Eye (tissue), 1 donor: Measurements from ENCODE around the gene COL13A1.

ENCODE experiments used
- DNase-seq: peaks from one replicate; pipeline ENCODE4 v3.0.0-alpha.2; 2015

COL13A1 gene

GRCh38 chr10:69869291-69869961 lies 67.7 kb downstream of the COL13A1 start:
- DNase-seq, result no peak

- no peak for DNase-seq
Measured at GRCh38 chr10:69870591-69870990, 68.9 kb downstream of the COL13A1 start.

GRCh38 chr10:69871074-69871473 lies 69.4 kb downstream of the COL13A1 start:
- no peak for DNase-seq

GRCh38 chr10:69872323-69872722 lies 70.6 kb downstream of the COL13A1 start:
- DNase-seq, result no peak

GRCh38 chr10:69873135-69873639 lies 71.5 kb downstream of the COL13A1 start:
- no peak for DNase-seq

- peak; percentile 44 for DNase-seq
Measured at GRCh38 chr10:69874449-69874848, 72.7 kb downstream of the COL13A1 start.

- DNase-seq, result no peak
Measured at GRCh38 chr10:69875856-69876255, 74.2 kb downstream of the COL13A1 start.

GRCh38 chr10:69876286-69876685 lies 74.6 kb downstream of the COL13A1 start:
- no peak for DNase-seq

- DNase-seq, result no peak
Measured at GRCh38 chr10:69876931-69877330, 75.2 kb downstream of the COL13A1 start.

GRCh38 chr10:69878038-69878437 lies 76.3 kb downstream of the COL13A1 start:
- DNase-seq, result peak; percentile 73

- no peak for DNase-seq
Measured at GRCh38 chr10:69878951-69879350, 77.2 kb downstream of the COL13A1 start.

GRCh38 chr10:69879634-69880257 lies 78.0 kb downstream of the COL13A1 start:
- peak; percentile 78 for DNase-seq

- peak; percentile 84 for DNase-seq
Measured at GRCh38 chr10:69880301-69881081, 78.8 kb downstream of the COL13A1 start.

- peak; percentile 60 for DNase-seq
Measured at GRCh38 chr10:69881202-69881601, 79.5 kb downstream of the COL13A1 start.

- no peak for DNase-seq
Measured at GRCh38 chr10:69883310-69884023, 81.8 kb downstream of the COL13A1 start.

- DNase-seq, result no peak
Measured at GRCh38 chr10:69884024-69884367, 82.3 kb downstream of the COL13A1 start.

- DNase-seq, result no peak
Measured at GRCh38 chr10:69884686-69885085, 83.0 kb downstream of the COL13A1 start.

- DNase-seq, result peak; percentile 69
Measured at GRCh38 chr10:69885379-69886013, 83.8 kb downstream of the COL13A1 start.

GRCh38 chr10:69888882-69889584 lies 87.3 kb downstream of the COL13A1 start:
- DNase-seq, result peak; percentile 41

- DNase-seq, result no peak
Measured at GRCh38 chr10:69890065-69890847, 88.5 kb downstream of the COL13A1 start.

GRCh38 chr10:69891057-69891617 lies 89.4 kb downstream of the COL13A1 start:
- no peak for DNase-seq
